Effector memory CD4-positive, alpha-beta T cell (primary cell): Measurements from ENCODE around the gene RPL6.
"Not testable (repeated sequence)": the region's sequence is repeated elsewhere in the genome, so short reads cannot be mapped to it uniquely, and the experiment has no call there.

ENCODE experiments used
- DNase-seq, 3 donors: peaks; one replicate each; pipeline ENCODE4 v3.0.0-alpha.2; 2020
- H3K27ac ChIP-seq: 2 replicates; pipeline ENCODE4 v1.7.0; 2013; ENCODE audit warnings: mild to moderate bottlenecking, low read length, moderate library complexity; ENCODE audit not compliant: insufficient read depth, poor library complexity, severe bottlenecking
- H3K27me3 ChIP-seq: replicated peaks from 2 replicates; pipeline ENCODE4 v1.7.0; 2013; ENCODE audit warnings: mild to moderate bottlenecking, low read length; ENCODE audit not compliant: insufficient read depth, control insufficient read depth, poor library complexity, severe bottlenecking
- H3K36me3 ChIP-seq: 2 replicates; pipeline ENCODE4 v1.7.0; 2013; ENCODE audit warnings: mild to moderate bottlenecking, low read length, moderate library complexity; ENCODE audit not compliant: control insufficient read depth, insufficient read depth
- H3K4me1 ChIP-seq: 2 replicates; pipeline ENCODE4 v1.7.0; 2013; ENCODE audit warnings: low read length, mild to moderate bottlenecking; ENCODE audit not compliant: control insufficient read depth, insufficient read depth, poor library complexity, severe bottlenecking
- H3K4me3 ChIP-seq: 2 replicates; pipeline ENCODE4 v1.7.0; 2013; ENCODE audit warnings: low read length, low read depth, mild to moderate bottlenecking; ENCODE audit not compliant: insufficient read depth, poor library complexity, severe bottlenecking
- H3K9me3 ChIP-seq: 2 replicates; pipeline ENCODE4 v1.7.0; 2013; ENCODE audit warnings: mild to moderate bottlenecking, low read length, moderate library complexity; ENCODE audit not compliant: control insufficient read depth

The RPL6 gene

DNA sequence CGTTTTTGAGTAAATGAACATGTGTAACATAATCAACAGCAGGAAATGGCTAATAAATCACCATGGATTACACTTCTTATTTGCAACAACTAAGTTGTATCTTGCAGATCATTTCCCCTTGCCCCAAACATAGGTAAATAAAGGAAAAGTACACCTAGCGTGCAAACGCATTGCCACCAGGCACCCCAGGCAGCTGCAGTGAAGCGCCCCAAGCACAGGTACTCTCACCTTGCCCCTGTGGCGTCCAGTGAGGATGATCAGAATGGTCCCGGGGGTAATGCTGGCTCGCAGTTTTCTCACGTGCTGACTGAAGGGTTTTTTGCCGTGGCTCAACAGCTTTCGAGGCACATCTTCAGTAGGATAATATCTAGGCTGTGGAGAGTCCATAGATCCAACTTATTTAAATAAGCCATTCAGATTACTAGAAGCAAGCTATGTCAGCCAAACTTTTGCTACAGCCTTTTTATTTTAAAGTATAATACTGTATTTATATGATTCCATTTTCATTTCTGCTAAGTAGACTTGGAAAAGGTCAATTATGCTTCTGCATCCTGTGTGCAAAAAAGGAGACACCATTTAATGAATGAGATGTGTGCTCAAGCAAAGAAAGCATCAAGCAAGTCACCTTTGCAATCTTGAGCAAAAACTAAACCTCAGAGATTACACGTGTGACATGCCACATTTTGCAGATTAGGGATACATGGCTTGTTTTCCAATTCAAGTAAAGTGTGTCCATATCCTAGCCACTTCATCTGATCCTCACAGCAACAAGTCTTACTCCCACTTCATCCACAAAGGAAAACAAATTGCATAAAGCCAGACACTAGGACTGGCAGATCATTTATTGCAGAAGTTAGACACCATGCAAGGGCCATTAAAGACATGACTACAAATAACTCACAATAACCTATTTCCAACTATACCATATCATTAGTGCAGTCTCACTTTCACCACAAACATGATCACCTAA is 2.6 kb downstream of the RPL6 start:
- no peak overlapping the region for H3K4me3 ChIP-seq

DNA sequence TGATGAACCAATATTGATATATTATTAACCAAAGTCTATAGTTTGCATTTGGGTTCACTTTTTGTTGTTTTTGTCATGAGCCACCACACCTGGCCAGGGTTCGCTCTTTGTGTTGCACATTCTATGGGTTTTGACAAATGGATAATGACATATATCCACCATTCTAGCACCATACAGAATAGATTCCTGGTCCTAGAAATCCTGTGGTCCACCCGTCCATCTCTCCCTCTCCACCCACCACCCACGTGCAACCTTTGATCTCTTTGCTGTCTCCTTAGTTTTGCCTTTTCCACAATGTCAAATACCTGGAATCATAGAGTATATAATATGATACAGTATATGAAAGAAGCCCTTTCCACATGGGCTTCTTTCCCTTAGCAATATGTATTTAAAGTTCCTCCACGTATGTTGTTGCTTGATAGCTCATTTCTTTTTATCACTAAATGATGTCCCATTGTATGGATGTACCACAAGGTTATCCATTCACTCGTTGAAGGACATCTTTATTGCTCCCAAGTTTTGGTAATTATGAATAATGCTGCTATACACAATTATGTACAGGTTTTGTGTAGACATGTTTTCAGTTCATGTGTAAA is 7.4 kb downstream of the RPL6 start:
- Histone ChIP-seq H3K27ac (no peak overlapping the region), H3K4me1 (no peaks in the 10 kb centered on the region), H3K36me3 (peaks cover 29% of the 10 kb centered on the region), H3K4me3 (no peak overlapping the region), H3K9me3 (no peaks in the 10 kb centered on the region), H3K27me3 (no peaks in the 10 kb centered on the region)
- no peak for DNase-seq

More for the DNA sequence above, 2.6 kb downstream of the RPL6 start:
- peaks cover 8% of the 10 kb centered on the region for H3K4me1 ChIP-seq
- no peak overlapping the region for H3K27ac ChIP-seq
- H3K27me3 ChIP-seq: no peaks in the 10 kb centered on the region
- H3K36me3 ChIP-seq: peaks cover 36% of the 10 kb centered on the region
- no peak for DNase-seq
- no peaks in the 10 kb centered on the region for H3K9me3 ChIP-seq

GRCh38 chr12:112401054-112401453 is 8.4 kb downstream of the RPL6 start:
- Histone ChIP-seq H3K4me3 (no peak overlapping the region), H3K4me1 (no peaks in the 10 kb centered on the region), H3K9me3 (no peaks in the 10 kb centered on the region), H3K36me3 (peaks cover 19% of the 10 kb centered on the region), H3K27me3 (no peaks in the 10 kb centered on the region), H3K27ac (no peak overlapping the region)
- no peak for DNase-seq

DNA sequence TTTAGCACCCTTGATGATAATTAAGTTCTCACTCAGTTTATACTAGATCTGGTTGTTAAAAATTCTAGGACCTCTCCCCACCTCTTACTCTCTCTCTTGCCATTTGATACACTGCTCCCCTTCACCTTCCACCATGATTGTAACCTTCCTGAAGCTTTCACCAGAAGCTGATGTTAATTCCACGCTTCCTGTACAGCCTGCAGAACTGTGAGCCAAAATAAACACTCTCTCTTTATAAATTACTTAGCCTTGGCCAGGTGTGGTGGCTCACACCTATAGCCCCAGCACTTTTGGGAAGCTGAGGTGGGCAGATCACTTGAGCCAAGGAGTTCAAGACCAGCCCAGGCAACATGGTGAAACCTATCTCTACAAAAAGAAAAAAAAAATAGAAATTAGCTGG is 16.1 kb downstream of the RPL6 start:
- H3K4me3 ChIP-seq: no peak overlapping the region
- no peaks in the 10 kb centered on the region for H3K9me3 ChIP-seq
- H3K4me1 ChIP-seq: no peaks in the 10 kb centered on the region
- H3K27me3 ChIP-seq: no peaks in the 10 kb centered on the region
- no peaks in the 10 kb centered on the region for H3K36me3 ChIP-seq
- no peak for DNase-seq
- no peak overlapping the region for H3K27ac ChIP-seq

GRCh38 chr12:112389922-112390654 is 19.3 kb downstream of the RPL6 start:
- H3K36me3 ChIP-seq, H3K27me3 ChIP-seq, H3K4me1 ChIP-seq, DNase-seq, H3K27ac ChIP-seq, H3K9me3 ChIP-seq, H3K4me3 ChIP-seq: not testable (repeated sequence)

GRCh38 chr12:112389228-112389627 is 20.2 kb downstream of the RPL6 start:
- Histone ChIP-seq H3K27me3 (no peaks in the 10 kb centered on the region), H3K4me3 (no peak overlapping the region), H3K36me3 (no peaks in the 10 kb centered on the region), H3K4me1 (no peaks in the 10 kb centered on the region), H3K27ac (no peak overlapping the region), H3K9me3 (no peaks in the 10 kb centered on the region)
- no peak for DNase-seq

GRCh38 chr12:112386726-112387125 is 22.7 kb downstream of the RPL6 start:
- Histone ChIP-seq H3K27me3 (no peaks in the 10 kb centered on the region), H3K9me3 (no peaks in the 10 kb centered on the region), H3K27ac (no peak overlapping the region), H3K4me1 (no peaks in the 10 kb centered on the region), H3K36me3 (no peaks in the 10 kb centered on the region), H3K4me3 (no peak overlapping the region)
- DNase-seq: no peak

- H3K27ac ChIP-seq: peak overlapping the region; percentile 69
- no peak for DNase-seq
Measured at GRCh38 chr12:112382866-112383265, 26.5 kb downstream of the RPL6 start.

DNA sequence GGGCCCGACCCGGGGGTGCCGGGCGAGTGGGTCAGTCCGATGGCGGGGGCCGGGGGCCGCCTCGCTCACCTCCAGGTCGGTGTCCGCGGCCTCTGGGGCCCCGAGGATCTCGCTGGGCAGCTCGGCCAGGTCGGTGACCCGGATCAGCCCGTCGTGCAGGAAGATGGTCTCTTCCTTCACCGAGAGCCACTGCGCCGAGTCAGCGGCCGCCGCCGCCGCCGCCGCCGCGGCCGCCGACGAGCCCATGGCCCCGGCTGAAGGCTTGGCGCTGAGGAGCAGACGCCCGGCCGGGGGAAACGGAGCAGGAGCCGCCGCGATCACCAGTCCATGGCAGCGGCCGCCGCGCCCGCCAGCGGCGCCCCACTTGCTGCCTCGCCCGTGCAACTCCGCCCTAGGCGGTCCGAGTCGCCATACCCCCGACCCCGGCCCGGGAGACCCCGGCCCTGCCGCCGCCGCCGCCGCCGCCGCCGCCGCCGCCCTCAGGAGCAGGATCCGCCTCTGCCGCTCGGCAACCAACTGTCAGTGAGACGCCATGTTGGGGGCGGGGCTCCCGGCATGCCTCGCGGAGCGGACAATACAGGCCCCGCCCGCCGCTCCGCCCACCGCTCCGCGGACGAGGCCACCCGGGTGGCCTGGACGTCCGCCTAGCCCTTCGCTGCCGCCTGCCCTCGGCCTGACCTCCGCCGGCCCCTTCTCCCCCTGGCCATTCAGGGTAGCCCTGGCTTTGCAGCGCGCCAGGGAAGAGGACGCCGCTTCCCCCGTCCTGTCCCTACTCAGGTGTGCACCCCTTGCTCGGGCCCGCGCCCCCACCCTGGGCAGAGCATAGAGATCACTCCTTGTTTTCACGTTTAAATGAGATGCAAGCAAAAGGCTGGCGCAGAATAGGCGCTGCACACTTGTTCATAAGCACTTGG is 27.3 kb downstream of the RPL6 start, which contains the start of gene HECTD4:
Gene HECTD4 (minus strand): TSS at position 549 of the 914 bp plus-strand sequence. CDS start 303 bp downstream, at position 246.
- Histone ChIP-seq H3K27me3 (no peaks in the 10 kb centered on the region), H3K4me1 (peaks cover 8% of the 10 kb centered on the region), H3K27ac (peak within 1 kb of the TSS; percentile 69), H3K9me3 (no peaks in the 10 kb centered on the region), H3K36me3 (no peaks in the 10 kb centered on the region), H3K4me3 (peak within 1 kb of the TSS; percentile 80)
- DNase-seq: peak; percentile 78 to 88 (median 84)

More at GRCh38 chr12:112382866-112383265, 26.5 kb downstream of the RPL6 start:
- peaks cover 8% of the 10 kb centered on the region for H3K4me1 ChIP-seq
- no peaks in the 10 kb centered on the region for H3K36me3 ChIP-seq
- H3K4me3 ChIP-seq: peak overlapping the region; percentile 80
- no peaks in the 10 kb centered on the region for H3K9me3 ChIP-seq
- H3K27me3 ChIP-seq: no peaks in the 10 kb centered on the region
